LHCN-M2 (cell line): ENCODE measurements around the gene PRODH2. TPM values are rescaled to one million over a fixed set of nuclear protein-coding genes. Genes with fewer than 3 reads are reported as not detected.

Experiments
- DNase-seq: peaks from one replicate; pipeline ENCODE4 v3.0.0-alpha.2; 2012; ENCODE audit warnings: low read depth
- polyA plus RNA-seq: library from polyadenylated mRNA; unstranded; fragments of >200 nt; gene quantifications from one replicate; pipeline ENCODE4 v1.2.1, GENCODE V29; 2012; ENCODE audit warnings: missing spikeins
- total RNA-seq: library from RNA; depleted of rRNA; stranded (reverse); fragments of >200 nt; gene quantifications from 2 replicates; pipeline ENCODE4 v1.2.3, GENCODE V29; 2014; rRNA removed

Gene PRODH2, protein sequence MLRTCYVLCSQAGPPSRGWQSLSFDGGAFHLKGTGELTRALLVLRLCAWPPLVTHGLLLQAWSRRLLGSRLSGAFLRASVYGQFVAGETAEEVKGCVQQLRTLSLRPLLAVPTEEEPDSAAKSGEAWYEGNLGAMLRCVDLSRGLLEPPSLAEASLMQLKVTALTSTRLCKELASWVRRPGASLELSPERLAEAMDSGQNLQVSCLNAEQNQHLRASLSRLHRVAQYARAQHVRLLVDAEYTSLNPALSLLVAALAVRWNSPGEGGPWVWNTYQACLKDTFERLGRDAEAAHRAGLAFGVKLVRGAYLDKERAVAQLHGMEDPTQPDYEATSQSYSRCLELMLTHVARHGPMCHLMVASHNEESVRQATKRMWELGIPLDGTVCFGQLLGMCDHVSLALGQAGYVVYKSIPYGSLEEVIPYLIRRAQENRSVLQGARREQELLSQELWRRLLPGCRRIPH
- not detected in 2 replicates for total RNA-seq
- not detected for polyA plus RNA-seq

DNA sequence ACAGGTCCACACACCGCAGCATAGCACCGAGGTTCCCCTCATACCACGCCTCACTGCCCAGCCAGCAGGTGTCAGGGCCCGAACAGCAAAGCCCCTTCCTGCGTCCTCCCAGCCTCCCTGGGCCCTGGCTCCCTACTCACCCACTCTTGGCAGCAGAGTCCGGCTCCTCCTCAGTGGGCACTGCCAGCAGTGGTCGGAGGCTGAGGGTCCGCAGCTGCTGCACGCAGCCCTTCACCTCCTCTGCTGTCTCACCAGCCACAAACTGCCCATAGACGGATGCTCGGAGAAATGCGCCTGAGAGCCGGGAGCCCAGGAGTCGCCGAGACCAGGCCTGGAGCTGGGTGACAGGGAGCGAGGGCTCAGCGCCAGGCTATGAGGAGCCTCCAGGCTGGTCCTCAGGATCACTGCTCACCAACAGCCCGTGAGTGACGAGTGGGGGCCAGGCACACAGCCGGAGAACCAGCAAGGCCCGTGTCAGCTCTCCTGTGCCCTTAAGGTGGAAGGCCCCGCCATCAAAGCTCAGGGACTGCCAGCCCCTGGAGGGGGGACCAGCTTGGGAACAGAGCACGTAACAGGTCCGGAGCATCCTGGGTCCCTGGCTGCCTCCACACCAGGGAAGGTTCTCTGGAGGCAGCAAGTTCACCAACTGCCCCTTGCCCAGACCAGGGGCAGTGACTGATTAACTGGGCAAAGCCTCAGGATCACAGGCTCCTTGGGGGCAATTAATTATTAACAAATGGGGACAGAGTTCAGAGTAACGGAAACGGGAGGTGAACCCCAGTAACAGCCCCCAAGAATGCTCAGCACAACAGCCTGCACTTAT is at the start of gene PRODH2:
TSS of gene PRODH2 (minus strand) at position 626 of the 823 bp plus-strand sequence. CDS start at position 586, 40 bp downstream.
- no peak for DNase-seq

DNA sequence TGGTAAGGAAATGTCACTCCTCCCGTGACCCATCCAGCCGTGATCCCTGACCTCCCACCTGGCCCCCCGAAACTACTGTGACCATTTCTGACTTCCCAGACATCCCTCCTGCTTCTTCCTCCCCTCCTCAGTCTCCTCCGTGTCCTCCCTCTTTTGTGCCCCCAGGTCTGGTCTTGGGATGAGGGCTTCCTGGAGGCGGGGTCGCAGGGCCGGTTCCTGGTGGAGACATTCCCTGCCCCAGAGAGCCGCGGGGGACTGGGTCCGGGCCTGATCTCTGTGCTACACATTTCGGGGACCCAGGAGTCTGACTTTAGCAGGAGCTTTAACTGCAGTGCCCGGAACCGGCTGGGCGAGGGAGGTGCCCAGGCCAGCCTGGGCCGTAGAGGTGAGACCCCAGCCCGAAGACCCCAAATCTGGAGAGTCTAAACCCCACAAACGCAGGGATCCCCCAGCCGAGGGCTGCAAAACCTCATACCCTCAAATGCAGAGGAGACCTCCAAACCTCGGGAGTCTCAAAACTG is 49.1 kb upstream of the PRODH2 start:
- DNase-seq = no peak

DNA sequence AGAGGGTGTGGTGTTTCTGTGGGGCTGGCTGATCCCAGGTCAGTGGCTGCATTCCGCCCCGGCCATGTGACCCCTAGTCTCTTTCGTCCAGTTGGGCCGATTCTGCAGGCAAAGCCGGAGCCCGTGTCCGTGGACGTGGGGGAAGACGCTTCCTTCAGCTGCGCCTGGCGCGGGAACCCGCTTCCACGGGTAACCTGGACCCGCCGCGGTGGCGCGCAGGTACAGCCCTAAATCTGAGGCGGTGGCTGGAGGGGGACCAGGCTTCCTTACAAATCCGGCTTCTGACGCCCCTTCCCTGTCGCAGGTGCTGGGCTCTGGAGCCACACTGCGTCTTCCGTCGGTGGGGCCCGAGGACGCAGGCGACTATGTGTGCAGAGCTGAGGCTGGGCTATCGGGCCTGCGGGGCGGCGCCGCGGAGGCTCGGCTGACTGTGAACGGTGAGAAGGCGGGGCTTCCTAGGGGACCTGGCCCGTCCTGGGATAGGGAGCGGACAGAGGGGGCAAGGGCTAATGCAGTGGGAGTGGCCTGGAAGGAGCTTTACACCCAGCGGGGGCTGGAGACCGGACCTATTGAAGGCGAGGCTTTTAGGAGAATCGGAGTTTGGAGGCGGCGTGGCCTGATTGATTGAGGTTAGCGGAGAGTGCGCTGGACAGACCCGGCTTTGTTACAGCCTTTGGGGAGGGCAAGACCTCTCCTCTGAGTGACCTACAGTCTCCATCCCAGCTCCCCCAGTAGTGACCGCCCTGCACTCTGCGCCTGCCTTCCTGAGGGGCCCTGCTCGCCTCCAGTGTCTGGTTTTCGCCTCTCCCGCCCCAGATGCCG is 48.4 kb upstream of the PRODH2 start:
- DNase-seq = no peak

DNA sequence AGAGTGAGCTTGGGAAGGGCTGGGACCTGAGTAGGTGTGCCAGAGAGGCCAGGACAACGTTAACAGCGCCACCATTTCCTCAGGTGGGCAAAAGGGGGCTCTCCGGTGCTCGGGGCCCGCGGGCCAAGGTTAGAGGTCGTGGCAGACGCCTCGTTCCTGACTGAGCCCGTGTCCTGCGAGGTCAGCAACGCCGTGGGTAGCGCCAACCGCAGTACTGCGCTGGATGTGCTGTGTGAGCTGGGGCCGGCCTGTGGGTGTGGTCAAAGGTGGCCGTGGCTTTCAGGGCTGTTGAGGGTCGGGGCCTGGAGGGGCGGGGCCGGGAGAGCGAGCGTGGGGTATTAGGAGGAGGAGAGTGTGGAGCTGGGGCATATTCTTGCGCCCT is 47.8 kb upstream of the PRODH2 start:
- no peak for DNase-seq

DNA sequence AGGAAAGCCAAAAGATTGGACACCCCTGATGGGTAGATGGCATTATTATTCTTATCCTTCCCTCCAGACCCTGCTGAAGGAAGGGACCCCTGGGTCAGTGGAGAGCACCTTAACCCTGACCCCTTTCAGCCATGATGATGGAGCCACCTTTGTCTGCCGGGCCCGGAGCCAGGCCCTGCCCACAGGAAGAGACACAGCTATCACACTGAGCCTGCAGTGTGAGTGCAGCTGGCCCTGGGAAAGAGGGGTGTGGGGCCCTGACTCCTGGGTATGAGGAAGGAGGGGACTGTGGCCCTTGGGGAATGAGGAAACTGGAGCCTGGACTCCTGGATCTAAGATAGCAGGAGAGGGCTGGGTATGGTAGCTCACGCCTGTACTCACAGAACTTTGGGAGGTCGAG is 46.8 kb upstream of the PRODH2 start:
- no peak for DNase-seq

DNA sequence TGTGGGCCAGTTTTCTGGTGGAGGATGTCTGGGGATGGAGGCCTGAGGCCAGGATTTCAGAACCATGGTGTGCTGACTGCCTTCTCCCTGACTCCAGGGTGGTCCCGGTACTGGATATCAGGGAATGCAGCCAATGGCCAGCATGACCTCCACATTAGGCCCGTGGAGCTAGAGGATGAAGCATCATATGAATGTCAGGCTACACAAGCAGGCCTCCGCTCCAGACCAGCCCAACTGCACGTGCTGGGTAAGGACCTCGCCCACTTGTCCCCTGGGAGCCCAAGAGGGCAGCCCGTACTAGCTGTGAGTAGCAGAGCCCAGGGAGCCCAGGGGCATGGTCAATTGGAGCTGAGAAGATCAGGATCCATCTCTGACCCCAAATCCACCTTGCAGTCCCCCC is 45.7 kb upstream of the PRODH2 start:
- no peak for DNase-seq

DNA sequence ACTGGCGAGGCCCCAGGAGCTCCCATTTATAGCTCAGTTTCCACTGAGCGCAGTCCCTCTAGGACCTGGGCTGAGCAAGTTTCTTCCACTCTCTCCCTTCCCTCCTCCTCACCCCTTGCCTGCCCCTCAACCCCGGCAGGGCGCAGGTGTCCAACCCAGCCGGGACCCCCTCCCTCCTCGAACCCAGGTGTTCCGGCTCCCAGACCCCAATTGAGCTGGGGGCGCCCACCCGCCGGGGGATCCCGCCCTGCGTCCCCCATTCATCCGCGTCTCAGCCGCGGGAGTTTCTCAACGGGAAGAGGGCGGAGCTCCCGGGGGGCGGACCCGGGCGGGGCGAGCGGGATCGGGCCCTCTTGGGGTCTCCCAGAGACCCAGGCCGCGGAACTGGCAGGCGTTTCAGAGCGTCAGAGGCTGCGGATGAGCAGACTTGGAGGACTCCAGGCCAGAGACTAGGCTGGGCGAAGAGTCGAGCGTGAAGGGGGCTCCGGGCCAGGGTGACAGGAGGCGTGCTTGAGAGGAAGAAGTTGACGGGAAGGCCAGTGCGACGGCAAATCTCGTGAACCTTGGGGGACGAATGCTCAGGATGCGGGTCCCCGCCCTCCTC is 44.0 kb upstream of the PRODH2 start, which contains the start of gene KIRREL2:
TSS of gene KIRREL2 (plus strand) at position 366 of the 604 bp plus-strand sequence. CDS start at position 575, 209 bp downstream.
- no peak for DNase-seq

DNA sequence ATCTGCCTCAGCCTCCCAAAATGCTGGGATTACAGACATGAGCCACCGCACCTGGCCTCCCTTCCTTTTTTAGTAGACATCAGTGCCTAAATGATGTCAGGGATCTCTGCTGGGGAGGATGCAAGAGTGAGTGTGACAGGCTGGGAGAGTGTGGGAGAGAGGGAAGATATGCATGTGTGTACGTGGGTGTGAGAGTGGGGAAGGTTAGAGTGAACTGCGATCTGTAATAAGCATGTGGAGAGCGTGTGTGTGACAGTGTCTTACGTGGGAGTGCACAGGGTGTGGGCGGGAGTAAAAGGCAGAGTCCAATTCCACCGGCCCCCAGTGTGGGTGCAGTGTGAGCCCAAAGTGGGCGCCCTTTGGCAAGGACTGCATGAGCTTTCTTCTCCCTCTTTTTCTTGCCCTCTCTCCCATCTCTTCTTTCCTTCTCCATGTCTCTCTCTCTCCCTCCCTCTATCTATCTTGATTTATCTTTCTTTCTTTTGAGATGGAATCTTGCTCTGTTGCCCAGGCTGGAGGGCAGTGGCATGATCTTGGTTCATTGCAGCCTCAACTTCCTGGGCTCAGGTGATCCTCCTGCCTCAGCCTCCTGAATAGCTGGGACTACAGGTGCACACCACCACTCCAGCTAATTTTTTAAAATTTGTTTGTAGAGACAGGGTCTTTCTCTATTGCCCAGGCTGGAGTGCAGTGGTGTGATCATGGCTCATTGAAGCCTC is 40.6 kb upstream of the PRODH2 start:
- DNase-seq = no peak

DNA sequence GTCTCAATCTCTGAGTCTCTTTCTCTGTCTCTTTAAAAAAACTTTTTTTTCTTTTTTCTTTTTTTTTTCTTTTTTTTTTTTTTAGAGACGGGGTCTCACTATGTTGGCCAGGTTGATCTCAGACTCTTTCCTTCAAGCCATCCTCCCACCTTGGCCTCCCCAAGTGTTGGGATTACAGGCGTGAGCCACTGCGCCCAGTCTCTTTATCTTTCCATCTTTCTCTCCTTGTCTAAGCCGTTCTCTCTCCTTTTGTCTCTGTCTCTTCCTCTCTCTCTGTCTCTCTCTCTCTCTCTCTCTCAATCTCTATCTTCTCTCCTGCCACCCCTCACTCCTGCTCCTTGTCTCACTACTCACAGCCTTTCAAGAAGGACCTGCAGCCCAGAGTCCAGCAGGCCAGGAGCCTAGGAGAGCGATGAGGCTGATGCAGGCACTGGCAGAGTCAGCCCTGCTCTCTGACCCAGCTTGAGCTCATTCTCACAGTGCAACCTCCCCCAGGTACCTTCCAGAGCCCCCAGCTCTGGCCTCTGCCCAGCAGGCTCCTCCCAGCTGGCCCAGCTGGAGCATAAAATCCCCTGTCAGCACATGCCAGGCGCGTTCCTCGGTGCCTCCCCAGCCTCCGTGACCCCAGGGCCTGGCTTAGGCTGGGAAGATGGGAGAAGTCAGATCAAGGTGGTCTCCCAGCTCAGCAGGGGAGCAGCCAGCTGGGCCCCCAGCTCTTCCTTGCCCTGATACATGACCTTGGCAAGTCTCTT is 39.6 kb upstream of the PRODH2 start, which contains the start of gene NPHS1:
TSS of gene NPHS1 (minus strand) at position 476 of the 752 bp plus-strand sequence. CDS start 667 bp downstream, outside the sequence.
- no peak for DNase-seq

DNA sequence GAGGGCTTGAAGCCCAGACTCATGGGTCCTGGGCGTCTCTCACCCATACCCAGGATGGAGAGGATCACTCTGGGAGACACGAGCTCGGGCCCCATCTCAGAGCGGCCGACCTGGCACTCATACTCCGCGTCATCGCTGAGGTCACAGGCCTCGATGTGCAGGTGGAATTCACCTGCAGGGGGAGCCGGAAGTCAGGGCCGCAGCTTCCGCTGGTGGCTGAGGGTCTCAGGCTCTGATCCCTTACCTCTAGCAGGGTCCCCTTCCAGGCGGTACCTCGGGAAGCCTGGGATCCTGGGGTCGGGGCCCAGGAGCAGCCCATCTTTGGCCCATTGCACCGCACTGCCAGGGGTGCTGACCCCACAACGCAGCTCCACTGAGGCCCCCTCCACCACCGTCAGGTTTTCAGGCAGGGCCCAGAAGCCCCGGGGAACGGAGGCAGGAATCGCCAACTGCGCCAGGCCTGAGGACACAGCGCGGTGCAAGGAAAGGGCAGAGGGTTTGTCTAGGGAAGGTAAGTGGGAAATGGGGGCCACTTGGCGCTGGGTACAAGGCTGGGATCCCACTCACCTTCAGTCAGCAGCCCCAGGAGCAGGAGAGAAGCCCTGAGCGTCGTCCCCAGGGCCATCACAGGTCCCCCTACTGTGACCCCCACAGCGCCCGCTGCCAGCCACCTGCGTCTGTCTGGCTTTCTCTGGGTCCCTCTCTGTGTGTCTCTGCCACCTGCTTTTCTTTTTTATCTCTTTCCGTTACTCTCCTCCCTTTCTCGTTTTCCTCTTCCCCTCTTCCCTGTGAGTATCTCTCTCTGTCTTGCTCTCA is 38.8 kb upstream of the PRODH2 start:
- no peak for DNase-seq

DNA sequence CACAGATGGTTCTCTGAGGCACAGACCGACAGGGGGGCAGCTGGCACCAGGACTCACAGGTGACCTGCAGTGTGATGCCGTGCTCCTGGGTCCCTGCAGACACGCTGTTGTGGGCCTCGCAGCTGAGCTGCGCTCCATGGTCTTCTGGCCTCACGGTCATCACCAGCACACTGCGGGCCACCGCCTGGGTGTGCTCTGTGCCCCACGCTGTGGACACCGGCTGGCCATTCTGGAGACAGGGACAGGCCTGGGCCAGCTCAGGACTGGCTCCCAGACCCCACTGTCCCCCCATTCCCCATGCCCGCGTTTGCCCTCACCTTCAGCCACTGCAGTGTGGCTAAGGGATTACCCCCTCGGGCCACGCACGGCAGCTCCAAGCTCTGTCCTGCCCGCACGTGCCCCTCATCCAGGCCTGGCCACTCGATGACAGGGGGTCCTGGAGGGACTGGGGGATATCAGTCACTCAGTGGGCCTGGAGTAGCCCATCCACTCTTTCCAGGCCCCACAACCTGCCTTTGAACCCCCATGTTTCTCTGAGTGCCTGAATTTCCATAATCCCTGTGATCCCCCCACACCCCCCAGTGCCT is 36.4 kb upstream of the PRODH2 start:
- no peak for DNase-seq

DNA sequence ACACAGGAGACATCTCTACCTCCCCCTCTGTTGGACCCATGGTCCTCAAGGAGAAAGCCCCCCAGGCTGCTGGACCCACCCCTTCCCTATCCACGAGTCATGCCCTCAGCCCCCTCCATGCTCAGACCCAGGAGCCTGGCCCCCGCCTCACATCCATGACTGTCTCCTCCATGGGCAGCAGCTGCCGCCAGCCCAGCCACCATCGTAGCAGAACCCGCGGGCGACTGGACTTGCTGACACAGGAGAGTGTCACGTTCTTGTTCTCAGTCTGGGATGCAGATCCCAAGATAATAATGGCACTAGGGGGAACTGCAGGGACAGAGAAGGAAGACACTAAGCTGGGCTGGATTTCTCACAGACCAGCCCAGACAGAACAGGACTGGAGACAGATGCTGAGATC is 35.8 kb upstream of the PRODH2 start:
- no peak for DNase-seq

DNA sequence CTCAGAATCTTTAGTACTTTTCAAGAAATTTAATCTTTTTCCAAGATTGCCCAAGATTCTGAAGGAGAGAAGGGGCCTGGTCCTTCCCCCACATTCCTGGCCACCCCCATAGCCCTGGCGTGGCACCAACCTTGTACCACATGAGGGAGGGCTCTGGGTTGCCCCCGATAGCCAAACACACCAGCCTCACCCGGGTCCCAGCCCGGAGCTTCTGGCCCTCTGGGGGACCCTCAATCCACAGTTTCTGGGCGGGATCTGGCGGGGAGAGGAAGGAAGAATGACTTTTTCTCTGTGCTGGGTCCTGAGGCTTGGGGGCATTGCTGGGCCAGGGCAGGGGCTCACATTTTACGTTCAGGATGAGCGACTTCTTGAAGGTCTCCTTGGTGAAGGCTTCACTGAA is 35.3 kb upstream of the PRODH2 start:
- no peak for DNase-seq

DNA sequence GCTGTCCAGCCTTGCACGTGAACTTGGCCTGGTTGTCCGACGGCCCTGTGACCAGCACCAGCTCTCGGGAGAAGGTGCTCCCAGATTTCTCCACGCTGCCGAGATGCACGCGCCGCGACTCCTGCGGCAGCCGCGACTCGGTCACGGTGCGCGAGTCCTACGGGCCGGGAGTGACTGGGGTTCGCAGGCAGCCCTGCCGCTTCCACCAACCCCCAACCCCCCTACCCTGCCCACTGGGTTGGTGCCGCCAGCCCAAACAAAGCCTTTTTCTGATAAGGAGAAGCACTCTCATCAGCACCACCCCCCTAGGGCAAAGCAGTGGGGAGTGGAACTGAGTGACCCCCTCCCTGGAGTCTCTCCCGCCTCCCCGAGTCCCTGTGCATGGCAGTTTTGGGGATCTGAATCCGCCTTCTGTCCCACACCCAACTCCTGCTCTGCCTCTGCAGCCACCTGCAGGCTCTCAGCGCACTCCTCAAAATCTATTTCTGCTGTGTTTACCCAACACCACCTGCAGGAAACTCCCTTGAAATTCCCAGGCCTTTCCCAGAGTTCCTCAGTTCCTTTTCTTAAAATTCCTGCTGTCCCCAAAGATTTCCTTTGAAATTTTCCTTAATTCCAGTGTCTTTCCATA is 33.5 kb upstream of the PRODH2 start:
- no peak for DNase-seq

DNA sequence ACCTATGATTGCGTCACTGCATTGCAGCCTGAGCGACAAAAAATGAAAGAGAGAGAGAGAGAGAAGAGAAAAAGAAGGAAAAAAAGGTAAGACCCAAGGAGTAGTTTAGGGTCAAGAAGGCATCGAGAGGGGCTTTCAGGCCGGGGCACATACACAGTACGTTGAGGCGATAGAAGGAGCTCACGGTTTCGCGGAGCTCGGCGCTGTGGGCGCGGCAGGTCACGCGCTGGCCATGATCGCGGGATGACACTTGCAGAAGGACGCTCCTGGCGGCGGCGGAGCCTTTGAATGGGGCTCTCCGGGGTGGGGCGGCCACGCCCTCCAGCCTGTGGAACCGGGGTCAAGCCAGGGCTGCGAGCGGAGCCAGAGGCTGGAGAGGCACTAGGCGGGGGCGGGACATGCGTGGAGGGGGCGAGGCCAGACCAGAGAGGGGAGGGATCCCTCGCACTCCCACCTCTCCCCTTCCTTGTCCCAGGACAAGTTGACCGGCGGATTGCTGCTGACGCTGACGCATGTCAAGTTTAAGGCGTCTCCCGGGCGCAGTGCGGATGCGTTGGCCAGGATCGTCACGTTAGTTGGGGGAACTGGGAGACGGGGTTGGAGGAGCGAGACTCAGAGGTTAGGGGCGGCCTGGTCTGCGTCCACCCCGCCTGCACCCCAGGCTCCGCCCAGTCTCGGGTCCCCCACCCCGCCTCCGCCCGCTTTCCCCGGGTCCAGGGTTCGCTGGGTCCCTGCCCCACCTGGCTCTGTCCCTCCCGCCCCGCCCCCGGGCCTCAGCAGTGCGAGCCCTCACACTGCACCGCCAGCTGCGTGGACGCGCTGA is 32.8 kb upstream of the PRODH2 start:
- no peak for DNase-seq

DNA sequence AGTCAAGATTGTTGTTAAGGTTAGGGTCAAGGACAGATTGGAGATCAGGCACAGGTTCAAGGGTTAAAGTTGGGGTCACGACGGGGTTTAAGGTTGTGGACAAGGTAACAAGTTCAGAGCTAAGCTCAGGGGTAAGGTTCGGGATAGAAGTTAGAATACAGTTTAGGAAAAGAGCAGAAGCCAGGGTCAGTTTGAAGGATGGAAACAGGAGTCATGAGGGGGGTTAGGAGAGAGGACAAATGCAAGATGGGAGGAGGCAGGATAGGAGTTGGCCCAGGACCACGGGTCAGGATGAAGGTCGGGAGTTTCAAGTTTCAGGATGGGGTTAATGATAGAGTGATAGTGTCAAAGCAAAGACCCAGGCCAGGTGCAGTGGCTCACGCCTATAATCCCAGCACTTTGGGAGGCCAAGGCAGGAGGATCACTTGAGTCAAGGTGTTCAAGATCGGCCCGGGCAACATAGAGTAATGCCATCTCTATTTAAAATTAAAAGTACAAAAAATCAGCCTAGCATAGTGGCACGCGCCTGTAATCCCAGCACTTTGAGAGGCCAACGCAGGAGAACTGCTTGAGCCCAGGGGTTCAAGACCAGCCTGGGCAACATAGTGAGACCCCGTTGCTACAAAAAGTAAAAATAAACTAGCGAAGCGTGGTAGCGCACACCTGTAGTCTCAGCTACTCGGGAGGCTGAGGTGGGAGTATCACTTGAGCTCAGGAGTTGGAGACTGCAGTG is 32.0 kb upstream of the PRODH2 start:
- no peak for DNase-seq
